ENCODE data around the gene CADM1. TPM values are rescaled to one million over a fixed set of nuclear protein-coding genes. Genes with fewer than 3 reads are reported as not detected.

Gene CADM1
- total and polyA plus RNA-seq, 9 of the 15 experiments (the other 6 are each of a cell fraction or from before 2014, with no cell fraction given), result 0.42 TPM; not detected in 8

DNA sequence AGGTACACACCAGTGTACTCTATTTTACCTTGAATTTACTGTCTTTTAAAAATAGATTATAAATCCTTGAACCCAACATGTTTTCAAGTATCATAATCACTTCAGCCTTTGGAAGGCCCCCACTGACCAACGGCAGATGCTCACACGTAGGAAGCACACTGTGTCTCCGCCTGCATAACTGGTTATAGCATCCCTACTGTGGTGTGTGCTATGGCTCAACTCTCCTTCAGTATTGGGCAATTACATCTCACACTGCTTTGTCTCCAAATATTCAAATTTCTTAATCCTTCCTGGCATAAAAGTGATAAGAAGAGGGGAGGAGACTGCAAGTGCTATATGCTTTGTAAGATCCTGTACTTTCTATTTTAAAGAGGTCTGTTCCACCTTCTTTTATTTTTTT, 165.7 kb downstream of the CADM1 start:
- no peak overlapping the region for H3K4me3 ChIP-seq
- no peaks in the 10 kb centered on the region for H3K27me3 ChIP-seq (ENCODE audit: control insufficient read depth in 2 of 2, insufficient read depth in 2 of 2, low read length in 2 of 2)
- H3K9ac ChIP-seq (ENCODE audit: insufficient read depth in 1 of 2, low read depth in 2 of 2, low read length in 2 of 2), result no peak overlapping the region
- in situ Hi-C loops (cut with MboI) (loop anchor here (10.0 to 25.0 kb wide), 3 partner anchors 724 to 1349 kb away; no protein-coding TSS in a partner anchor), intact Hi-C loops (cut with micrococcal nuclease) (loop anchor here (10.0 kb wide), 1 partner anchor 646 kb away; no protein-coding TSS in a partner anchor)
- no peaks in the 10 kb centered on the region for H3K36me3 ChIP-seq (ENCODE audit: control insufficient read depth, insufficient read depth, low read length)
- H2AFZ ChIP-seq (ENCODE audit: low read depth, low read length), result no peak overlapping the region
- no peaks in the 10 kb centered on the region; the same call in 1 of the 2 replicates for H3K9me3 ChIP-seq (replicated peaks; ENCODE audit: control insufficient read depth, insufficient read depth, low read depth, low read length)
- BruUV-seq (replicated peaks), result no TSS peak
- POLR2A ChIA-PET, result no interaction called here
- H4K20me1 ChIP-seq (replicated peaks; ENCODE audit: control insufficient read depth, insufficient read depth, low read length), result no peaks in the 10 kb centered on the region
- TF ChIP-seq JUND (IDR thresholded peaks at IDR 0.05; ENCODE audit: borderline replicate concordance, low read depth, low read length) (no peak), JUND (tag; IDR thresholded peaks at IDR 0.05; ENCODE audit: borderline replicate concordance, low read depth, low read length) (no peak), ESRRA (IDR thresholded peaks at IDR 0.05; ENCODE audit: borderline replicate concordance, low read depth) (no peak), SNIP1 (IDR thresholded peaks at IDR 0.05; ENCODE audit: low read depth) (no peak), SETDB1 (IDR thresholded peaks at IDR 0.05; ENCODE audit: low read length) (no peak), SRSF9 (IDR thresholded peaks at IDR 0.05; ENCODE audit: borderline replicate concordance, low read depth, low read length) (no peak), ZNF23 (CRISPR knock-in tag; IDR thresholded peaks at IDR 0.05) (no peak), ZNF551 (CRISPR knock-in tag; IDR thresholded peaks at IDR 0.05) (no peak), CBX5 (IDR thresholded peaks at IDR 0.05; ENCODE audit: borderline replicate concordance, low read depth) (no peak), ZNF77 (CRISPR knock-in tag; IDR thresholded peaks at IDR 0.05) (no peak), NCOA6 (IDR thresholded peaks at IDR 0.05) (no peak)
- TF ChIP-seq, protein P1, sequence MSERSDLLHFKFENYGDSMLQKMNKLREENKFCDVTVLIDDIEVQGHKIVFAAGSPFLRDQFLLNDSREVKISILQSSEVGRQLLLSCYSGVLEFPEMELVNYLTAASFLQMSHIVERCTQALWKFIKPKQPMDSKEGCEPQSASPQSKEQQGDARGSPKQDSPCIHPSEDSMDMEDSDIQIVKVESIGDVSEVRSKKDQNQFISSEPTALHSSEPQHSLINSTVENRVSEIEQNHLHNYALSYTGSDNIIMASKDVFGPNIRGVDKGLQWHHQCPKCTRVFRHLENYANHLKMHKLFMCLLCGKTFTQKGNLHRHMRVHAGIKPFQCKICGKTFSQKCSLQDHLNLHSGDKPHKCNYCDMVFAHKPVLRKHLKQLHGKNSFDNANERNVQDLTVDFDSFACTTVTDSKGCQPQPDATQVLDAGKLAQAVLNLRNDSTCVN (CRISPR knock-in tag; IDR thresholded peaks at IDR 0.05), result no peak
- TF ChIP-seq, protein P2, sequence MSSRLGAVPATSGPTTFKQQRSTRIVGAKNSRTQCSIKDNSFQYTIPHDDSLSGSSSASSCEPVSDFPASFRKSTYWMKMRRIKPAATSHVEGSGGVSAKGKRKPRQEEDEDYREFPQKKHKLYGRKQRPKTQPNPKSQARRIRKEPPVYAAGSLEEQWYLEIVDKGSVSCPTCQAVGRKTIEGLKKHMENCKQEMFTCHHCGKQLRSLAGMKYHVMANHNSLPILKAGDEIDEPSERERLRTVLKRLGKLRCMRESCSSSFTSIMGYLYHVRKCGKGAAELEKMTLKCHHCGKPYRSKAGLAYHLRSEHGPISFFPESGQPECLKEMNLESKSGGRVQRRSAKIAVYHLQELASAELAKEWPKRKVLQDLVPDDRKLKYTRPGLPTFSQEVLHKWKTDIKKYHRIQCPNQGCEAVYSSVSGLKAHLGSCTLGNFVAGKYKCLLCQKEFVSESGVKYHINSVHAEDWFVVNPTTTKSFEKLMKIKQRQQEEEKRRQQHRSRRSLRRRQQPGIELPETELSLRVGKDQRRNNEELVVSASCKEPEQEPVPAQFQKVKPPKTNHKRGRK (tag; IDR thresholded peaks at IDR 0.05), result no peak
- 2% methylated on average over 3 of the region's 3 CpGs for WGBS (ENCODE audit: insufficient coverage, low coverage, missing lambda C conversion rate)
- no peak overlapping the region for H3K27ac ChIP-seq (ENCODE audit: extremely low read depth, low read depth, low read length)
- DNase-seq (ENCODE audit: extremely low read depth in 1 of 4, low spot score in 3 of 4) (no peak), ATAC-seq (no peak), FAIRE-seq (no peak)
- CTCF ChIA-PET (ENCODE audit: low intra/inter-chr PET ratio), result no interaction called here
- H3K4me1 ChIP-seq (replicated peaks in 1 of 2; ENCODE audit: control insufficient read depth in 2 of 2, insufficient read depth in 2 of 2, low read length in 2 of 2), result no peaks in the 10 kb centered on the region
- H3K79me2 ChIP-seq (ENCODE audit: control insufficient read depth, insufficient read depth, low read length), result no peaks in the 10 kb centered on the region
- no peaks in the 10 kb centered on the region for H3K9me1 ChIP-seq (ENCODE audit: control insufficient read depth, insufficient read depth, low read length)
- no peak overlapping the region for H3K4me2 ChIP-seq (ENCODE audit: insufficient read depth, low read length)

Measured in K562 (cell line).